Cardiac fibroblast (primary cell): ENCODE data around the gene HCRT.
"Not testable (repeated sequence)": the region's sequence is repeated elsewhere in the genome, so short reads cannot be mapped to it uniquely, and the experiment has no call there.

Source experiments
- DNase-seq, 2 donors: peaks; one replicate each; pipeline versions ENCODE4 v3.0.0 to v3.0.0-alpha.2; 2010; ENCODE audit warnings: low read depth in 2 of 2
- H3K4me3 ChIP-seq, 2 donors: replicated peaks in 1 of 2; 1 replicate in 1 of 2; 2 replicates in 1 of 2; pipeline ENCODE4 v1.5.1; 2011; ENCODE audit warnings: low read depth in 2 of 2, low read length in 2 of 2, mild to moderate bottlenecking in 2 of 2, moderate library complexity in 1 of 2
- CTCF ChIP-seq: IDR thresholded peaks from one replicate; pipeline ENCODE4 v1.5.1; 2011; ENCODE audit warnings: low read depth, mild to moderate bottlenecking, low read length, inconsistent platforms

HCRT gene

GRCh38 chr17:42224651-42225050 lies 39.4 kb upstream of the HCRT start:
- no peak for DNase-seq
- no peak overlapping the region for H3K4me3 ChIP-seq
- no peak for TF ChIP-seq CTCF

- H3K4me3 ChIP-seq = no peak overlapping the region
- DNase-seq = peak; percentile 75 to 82
- peak; percentile 88 for TF ChIP-seq CTCF
Measured at GRCh38 chr17:42221886-42222745, 36.9 kb upstream of the HCRT start.

GRCh38 chr17:42219280-42219679 lies 34.0 kb upstream of the HCRT start:
- not testable (repeated sequence) for H3K4me3 ChIP-seq, DNase-seq

GRCh38 chr17:42214156-42214555 lies 28.9 kb upstream of the HCRT start:
- no peak for DNase-seq
- TF ChIP-seq CTCF = no peak
- H3K4me3 ChIP-seq = no peak overlapping the region

GRCh38 chr17:42212382-42212781 lies 27.1 kb upstream of the HCRT start:
- no peak for TF ChIP-seq CTCF
- no peak for DNase-seq
- H3K4me3 ChIP-seq = no peak overlapping the region

- peak in 1 of 2 donors; percentile 34 for DNase-seq
- H3K4me3 ChIP-seq = not testable (repeated sequence)
Measured at GRCh38 chr17:42211921-42212341, 26.7 kb upstream of the HCRT start.

- no peak for DNase-seq
- TF ChIP-seq CTCF = no peak
- H3K4me3 ChIP-seq = no peak overlapping the region
Measured at GRCh38 chr17:42210046-42210445, 24.8 kb upstream of the HCRT start.

GRCh38 chr17:42206153-42206612 lies 20.9 kb upstream of the HCRT start:
- H3K4me3 ChIP-seq, DNase-seq: not testable (repeated sequence)
